Iris pigment epithelial cell (primary cell): ENCODE results near the gene ZDHHC11B.
A peak's percentile ranks its signal among the peaks of the same experiment; 100 is the strongest.

Source experiments
- DNase-seq: peaks from one replicate; pipeline ENCODE4 v3.0.0-alpha.2; 2011; ENCODE audit warnings: low read depth

Gene ZDHHC11B

DNA sequence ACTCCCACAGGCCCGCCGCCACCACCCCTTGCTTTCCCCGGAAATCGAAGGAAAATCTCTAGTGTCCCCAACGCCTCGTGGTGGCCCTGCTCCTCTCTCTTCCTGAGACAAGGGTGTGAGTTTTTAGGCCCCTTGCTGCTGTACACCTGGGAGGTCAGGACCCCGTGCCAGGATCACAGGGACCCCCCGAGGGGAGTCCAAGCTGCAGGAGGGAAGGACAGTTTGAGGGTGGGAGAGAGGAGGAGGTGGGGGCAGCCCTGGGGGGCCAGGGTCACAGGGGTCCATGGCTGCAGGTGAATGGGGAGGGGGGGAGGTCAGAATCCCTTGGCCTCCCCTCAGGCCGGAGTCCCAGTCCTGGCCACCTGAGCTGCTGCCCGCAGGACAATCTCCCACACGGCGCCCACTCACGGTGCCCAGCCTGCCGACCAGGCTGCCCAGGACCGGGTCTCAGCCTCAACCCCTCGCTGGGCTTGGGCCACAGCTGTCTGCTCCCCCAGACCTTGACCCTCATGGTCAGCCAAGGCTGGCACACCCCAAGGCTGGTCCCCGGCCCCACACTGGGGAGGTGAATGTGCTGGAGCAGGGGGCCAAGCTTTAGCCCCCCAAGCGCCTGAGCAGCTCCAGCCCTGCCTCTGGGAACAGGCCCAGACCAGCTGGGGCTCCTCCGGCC, 111.2 kb downstream of the ZDHHC11B start:
- DNase-seq, result no peak

DNA sequence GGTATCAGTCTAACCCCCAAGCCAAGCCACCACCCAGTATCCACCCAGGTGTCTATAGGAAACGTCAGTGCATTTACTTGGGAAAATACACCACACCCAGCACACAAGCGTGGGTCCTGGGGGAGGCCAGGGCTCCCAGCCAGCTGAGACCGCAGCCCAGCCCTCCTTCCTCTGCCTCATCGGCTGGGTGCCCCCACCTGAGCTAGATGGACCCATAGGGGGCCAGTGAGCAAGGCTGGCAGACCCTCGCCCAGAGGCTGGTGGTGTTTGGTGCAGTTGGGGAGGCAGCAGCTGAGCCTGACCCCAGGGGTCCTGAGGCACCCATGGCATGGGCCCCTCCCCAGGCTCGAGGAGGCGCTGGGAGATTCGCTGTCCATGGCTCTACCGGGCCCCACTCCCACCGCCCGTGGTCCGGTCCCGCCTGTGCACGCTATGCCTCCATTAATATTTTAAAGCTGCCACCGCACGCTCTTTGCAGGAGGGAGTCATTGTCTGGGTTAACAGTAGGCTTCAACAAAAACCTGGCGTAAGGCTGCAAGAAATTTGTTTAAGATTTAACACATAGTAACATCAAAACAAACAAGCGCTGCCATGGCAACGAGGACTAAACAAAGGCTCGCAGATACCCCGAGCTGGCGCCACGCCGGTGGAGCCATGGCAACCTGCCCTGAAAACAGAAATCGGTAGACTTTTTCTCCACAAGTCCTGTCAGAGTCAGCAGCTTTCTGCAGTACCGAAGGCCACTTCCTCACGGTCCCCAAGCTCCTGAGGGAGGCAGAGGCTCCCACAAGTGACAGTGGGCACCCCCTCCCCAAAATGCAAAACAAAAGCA, 112.0 kb downstream of the ZDHHC11B start:
- DNase-seq, result peak; percentile 83

DNA sequence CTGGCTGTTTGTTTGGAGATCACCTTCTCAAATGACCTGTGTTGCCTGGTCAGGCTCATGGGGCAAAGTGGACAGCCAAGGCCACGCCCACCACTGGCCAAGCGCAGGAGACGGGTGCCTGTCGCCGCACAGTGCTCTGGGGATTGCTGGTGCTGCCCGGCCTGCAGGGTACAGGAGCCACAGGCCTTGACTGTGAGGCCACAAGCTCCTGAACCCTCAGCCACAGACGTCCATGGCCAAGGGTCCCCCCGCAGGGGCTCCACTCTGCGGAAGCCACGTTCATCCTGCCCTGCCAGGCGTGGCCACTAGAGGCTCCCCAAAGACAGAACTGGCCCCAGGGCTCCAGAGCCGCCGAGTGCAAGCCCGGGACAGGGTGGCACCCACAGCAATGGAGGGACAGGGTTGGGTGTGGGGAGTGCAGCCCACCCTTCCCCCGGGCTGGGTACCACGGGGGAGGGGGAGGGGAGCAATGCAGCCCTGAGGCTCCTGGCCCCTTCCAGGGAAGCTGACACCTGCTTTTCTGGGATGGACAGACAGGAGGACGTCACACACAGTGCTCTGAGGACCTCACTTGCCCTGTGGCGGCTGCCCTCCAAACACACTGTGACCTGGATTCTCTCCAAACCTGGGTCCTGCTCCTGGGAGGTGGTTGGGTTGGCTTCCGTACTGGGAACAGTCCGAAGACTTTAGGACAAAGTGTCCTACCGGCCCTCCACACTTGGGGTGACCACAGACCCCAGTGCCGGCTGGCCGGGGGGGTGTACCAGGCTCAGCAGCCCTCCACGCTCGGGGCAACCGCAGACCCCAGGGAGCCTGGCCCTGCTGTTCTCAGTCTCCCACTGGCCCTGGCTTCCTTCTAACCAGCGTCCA, 112.8 kb downstream of the ZDHHC11B start:
- peak; percentile 44 for DNase-seq

DNA sequence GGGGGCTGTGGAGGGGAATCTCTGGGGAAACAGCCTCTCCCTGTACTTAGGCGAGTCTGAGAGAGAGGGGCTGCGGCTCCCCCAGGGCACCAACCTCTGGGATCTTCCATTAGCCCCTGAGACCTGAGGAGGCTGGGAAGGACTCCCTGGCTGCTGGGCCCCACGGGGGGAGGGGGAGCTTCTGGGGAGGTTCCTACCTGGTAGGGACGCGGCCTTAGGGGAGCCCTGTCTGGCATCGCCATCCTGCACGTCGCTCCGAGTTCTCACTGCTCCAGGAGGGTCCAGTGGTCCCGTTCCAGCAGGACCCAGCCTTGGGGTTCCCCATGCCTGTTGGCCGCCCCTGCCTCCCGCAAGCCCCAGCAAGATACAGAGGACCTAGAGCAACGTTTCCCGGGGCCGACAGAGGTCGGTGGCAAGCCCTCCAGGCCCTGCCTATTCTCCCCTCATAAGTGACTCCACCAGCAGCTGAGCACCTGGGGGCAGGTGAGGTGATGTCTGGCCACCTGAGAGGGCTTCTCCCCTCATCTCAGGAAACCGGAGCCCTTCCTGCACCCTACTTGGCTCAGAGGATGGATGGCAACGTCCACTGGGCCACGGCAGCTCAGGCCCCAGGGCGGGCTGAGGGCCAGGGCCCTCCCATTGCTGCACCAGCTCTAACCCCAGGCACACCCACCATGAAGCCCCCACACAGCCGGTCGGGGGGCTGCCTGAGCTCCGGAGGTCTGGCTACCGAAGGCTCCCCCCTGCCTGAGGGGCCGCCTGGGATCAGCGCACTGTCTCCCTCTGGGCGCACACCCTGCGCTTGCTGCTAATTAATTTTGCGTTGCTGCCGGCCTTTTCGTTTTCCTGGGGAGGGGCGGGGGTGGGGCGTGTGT, 113.9 kb downstream of the ZDHHC11B start:
- DNase-seq, result no peak

DNA sequence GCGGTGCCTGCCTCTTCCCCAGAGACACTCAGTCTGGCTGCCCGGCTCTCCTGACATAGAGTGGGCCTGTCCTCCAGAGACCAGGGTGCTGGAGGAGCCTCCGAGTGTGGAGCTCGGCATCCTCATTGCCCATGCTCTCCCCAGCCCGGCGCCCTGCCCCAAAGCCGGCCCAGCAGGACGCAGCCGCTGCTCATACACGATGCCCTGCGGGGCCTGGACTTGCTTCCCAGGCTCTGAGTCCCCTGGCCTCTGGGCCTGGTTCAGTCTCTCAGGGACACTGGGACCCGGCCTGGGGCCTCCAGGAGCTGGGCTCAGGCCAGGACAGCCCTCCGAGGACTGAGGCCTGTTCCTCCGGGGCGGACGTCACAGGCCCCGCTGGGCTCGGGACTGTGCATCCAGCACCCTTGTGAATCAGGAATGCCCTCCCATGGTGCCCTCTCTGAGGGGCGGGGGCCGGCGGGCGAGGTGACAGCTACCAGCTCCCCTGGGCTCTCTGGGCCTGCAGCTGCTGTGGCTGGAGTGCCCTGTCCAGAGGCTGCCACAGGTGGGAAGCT, 114.6 kb downstream of the ZDHHC11B start:
- no peak for DNase-seq

DNA sequence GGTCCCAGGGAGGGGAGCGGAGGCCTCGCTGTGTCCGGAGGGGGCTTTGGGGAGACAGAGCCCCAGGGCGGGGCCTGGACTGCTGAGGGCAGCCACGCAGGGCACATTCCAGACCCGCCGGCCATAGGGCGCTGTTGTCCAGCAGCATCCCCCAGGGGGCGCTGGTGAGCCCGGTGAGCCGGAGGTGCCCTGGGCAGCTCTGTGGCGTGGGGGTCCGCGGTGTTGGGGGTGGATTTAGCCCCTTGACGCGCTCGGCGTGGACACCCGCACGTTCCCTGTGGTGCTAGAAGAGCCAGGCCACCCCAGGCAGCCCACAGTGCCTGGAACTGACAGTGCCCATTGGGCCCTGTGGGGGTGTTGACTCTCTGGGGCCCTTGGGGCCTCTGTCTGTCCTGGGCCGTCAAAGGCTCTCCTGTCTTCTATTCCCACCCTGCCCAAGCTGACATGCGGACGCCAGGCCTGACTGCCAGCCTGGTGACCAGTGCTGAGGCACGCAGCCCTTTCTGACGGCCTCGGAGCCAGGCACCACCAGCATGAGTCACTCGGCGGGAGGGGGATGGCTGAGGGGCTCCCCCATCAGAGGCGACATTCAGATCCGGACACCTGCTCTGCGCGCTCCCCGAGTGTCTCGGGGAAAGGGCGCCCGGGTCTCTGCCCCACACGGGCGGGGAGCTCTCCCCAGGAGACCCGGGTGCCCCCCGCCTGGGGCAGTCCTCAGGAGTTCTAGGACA, 115.3 kb downstream of the ZDHHC11B start:
- DNase-seq, result peak; percentile 43

DNA sequence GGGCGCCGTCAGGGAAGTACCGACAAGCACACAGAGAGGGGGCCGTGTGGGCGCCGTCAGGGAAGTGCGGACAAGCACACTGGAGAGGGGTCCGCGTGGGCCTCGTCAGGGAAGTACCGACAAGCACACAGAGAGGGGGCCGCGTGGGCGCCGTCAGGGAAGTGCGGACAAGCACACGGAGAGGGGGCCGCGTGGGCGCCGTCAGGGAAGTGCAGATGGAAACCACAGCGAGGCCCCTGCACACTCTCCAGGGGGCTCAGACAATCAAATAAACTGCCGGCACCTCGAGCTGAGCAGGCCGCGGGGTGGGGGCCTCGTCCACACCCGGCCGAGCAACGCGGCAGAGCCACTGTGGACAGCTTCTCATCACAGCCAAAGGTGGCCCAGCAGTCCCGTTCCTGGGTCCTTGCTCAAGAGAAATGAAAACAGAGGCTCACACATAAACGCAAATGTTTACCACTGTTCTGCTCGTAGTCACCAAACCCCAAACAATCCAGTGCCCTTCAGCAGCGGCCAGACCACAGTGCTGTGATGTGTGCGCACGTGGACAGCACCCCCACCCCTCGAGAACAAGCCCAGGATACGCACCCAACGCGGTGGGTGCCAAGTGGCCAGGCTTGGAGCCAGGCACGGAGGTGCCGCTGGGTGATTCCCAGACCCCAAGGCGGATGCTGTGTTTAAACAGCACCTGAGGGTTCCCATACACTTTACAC, 116.1 kb downstream of the ZDHHC11B start:
- no peak for DNase-seq

DNA sequence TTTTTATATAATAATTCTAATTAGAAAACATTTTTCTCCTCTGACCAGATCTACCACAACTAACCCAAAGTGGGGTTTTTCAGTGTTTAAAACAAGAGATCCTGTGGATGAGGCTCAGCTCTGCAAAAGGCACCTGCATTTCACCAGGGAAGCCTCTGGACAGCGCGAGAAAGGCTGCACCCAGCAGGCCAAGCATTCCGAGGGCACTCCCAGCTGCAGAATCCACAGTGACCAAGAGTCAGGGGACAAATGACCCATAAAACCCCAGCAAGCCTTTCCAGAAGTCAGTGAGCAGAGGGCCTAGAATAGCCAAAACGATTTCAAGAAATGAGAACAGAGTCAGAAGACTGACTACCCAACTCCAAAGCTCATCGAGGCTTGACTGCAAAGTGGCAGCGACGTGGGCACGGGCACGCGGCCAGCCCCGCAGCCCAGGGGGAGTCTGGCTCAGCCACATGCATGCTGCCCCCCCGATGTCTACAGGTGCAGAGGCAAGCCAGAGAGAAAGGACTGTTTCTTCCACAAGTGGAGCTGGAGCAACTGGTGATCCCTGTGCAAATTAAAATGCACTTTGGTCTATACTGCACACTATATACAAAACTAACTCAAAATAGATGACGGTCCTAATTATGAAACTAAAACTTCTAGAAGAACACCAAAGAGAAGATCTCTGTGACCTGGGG, 117.6 kb downstream of the ZDHHC11B start:
- no peak for DNase-seq

DNA sequence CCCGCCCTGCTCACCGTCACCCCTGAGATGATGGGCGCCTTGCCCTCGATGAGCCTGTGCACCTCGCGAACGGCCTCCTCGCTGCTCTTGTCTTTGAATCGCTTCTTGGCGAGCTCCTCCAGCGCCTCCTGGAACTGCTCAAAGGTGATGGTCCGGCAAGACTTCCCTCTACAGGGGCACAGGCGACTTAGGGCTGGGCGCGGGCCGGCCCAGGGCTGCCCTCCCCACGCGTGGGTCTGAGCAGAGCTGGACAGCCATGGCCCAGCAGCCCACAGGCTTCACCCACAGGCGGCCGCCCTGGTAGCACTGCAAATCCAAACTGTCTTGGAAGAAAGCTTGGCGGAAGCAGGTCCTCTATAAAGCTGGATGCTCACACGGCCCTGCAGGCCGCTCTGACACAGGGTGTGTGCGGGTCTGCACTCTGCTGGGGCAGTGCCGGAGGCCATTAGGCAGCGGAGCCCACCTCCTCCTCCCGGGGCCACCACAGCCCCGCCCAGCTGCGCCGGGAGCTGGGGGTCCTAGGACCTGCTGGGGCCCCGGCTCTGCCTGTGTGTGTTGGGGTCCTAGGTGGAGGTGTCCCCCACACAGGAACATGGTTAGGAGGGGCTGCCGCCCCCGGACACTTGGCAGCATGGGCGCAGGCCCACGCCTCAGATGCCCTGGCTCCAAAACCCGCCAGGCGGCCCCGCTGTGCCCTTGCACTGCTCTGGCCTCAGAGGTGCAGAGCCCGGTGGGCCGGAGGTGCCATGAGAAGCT, 118.4 kb downstream of the ZDHHC11B start:
- DNase-seq, result no peak

DNA sequence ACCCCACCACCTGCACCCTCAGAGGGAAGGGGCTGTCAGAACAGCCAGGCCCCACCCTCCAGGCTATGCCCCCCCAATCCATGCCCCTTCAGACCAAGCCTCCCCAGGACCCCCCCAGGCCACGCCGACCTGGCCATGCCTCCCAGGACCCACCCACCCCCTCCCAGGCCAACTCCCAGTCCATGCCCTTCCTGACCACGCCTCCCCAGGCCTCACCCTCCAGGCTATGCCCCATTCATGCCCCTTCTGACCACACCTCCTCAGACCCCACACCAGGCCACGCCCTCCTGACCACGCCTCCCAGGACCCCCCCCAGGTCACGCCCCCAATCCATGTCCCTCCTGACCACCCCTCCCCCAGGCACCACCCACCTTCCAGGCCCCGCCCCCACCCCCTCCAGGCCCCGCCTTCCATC, 119.0 kb downstream of the ZDHHC11B start:
- no peak for DNase-seq

DNA sequence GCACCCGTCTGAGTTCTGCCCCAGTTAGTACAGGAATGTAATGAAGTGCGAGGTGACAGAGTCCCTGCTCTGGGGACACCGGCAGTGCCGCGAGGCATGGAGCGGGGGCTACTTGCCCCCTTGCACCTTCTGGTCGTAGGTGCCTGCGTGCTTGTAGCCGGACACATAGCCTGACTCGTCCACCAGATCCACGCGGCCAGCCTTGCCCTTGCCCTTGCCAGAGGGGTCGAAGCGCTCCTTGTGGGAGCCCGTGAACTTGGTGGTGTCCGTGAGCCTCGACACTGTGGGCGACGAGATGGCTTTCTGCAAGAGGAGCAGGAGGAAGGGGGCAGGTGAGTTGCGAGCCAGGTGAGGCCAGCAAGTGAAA, 119.6 kb downstream of the ZDHHC11B start:
- DNase-seq, result no peak

DNA sequence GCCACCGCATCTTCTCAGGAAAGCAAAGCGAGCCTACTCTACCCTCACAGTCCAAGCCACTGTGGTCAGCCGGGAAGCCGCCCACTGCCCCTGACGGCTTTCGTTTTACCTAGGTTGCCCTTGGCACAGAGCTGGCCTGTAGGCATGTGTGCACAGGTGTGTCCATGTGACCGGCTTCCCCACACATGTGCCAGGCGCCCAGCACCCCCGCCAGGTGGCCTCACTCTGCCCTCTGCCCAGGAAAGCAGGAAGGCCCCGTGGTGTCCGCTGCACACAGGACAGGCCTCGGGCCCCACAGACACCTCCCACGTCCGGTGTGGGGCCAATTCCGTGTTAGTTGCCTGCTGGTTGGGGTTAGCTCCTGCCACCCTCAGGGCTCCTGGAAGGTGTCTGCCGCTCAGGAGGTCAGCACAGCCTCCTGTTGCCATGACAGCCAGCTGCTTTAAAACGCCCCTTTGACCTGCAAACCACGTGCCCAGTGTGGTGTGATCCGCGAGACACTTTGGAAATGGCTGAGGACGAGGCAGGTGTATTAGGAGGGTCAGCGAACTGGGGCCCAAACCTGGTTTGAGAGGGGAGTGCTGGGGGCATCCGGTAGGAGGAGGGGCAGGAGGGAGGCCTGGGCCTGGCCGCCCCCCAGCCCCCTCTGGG, 120.1 kb downstream of the ZDHHC11B start:
- DNase-seq, result no peak

DNA sequence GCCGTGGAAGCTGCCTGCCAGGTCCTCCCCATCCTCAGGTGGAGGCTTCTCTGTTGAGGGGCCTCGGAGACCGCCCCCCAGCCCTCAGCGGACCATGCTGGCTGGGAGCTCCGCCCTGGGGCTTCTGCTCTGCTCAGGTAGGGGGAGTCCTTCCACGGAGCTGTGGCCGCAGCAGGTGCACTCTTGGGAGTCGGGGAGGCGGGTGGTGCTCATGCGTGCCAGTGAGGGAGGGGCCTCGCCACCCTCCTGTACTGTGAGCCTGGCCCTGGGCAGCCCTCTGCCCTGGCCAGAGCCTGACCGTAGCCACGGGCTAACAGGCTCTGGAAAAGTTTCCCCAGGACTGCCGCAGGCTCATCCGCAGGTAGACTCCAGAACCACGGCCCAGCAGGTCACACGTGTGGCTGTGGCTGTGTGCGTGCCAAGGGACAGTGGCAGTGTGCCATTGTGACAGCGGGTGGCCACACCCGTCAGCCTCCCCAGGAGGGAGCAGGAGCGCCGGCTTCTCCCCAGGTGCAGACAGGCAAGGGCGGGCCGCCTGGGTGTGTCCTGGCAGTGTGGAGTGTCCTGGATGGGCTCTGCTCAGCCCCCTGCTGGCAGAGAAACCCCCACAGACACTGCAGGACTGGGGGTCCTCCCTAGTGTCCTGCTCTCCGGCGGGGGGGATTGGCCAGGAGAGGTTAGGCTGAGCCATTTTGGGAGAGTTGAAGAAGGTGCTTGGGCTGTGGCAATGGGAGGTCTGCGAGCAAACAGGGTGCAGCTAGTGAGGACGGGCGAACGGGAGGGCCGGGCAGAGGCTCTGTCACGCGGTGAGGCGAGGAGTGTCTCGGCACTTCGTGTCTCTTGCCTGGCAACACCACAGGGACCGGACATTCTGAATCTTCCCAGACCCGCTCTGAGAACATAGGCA, 120.8 kb downstream of the ZDHHC11B start:
- no peak for DNase-seq

DNA sequence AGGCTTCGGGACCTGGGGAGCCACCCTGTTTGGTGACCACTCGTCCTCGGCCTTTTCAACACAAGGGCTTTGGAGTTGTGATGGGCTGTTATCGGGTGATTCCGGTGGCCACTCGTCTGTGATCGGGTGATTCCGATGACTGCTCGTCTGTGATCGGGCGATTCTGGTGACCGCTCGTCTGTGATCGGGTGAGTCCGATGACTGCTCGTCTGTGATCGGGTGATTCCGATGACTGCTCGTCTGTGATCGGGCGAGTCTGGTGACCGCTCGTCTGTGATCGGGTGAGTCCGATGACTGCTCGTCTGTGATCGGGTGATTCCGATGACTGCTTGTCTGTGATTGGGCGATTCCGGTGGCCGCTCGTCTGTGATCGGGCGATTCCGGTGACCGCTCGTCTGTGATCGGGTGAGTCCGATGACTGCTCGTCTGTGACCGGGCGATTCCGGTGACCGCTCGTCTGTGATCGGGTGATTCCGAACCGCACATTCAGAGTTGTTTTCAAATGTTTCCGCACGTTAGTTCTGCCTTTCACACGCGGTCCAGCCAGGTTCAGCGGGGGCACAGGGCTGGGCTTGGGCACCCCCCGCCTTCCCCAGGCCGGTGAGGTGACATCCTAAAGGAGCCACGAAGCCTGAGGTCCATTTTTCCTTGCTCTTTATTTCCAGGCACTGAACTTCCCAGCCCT, 121.6 kb downstream of the ZDHHC11B start:
- DNase-seq, result no peak

DNA sequence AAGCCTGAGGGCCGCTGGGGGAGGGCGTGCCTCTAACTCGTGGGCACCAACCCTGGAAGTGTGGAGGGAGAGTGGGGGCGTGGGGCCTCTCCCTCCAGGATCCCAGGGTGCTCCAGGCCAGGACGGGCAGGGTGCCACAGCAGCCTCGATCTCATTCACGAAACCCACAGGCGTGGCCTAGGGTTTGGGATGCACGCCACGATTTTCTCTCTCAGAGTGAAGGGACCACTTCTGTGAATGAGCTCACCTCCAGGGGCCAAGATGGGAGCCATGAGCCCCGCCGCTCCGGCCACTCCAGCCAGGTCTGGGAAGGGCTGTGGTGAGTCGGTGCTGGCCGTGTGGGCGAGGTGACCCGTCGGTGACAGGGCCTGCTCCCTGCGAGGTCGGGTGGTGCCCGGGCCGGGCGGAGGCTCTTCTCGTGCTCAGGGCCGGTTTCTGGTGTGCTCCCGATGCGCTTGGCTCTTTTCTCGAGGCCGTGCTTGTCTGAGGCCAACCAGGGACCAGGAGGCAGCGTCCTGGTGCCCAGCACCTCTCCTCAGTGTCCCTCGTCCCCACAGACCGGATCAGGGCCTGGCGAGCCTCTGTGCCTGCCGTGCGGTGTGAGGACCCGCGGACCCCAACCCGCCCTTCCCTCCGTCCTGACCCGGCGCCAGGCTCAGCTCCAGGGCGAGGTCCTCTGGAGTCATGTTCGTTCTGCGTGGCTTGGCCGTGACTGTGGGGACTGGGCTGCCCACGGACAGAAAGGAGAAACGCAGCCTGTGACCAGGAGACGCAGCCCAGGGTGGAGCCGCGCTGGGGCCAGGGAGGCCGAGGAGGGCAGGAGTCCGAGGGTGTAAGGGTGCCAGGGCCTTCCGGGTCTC, 122.4 kb downstream of the ZDHHC11B start:
- no peak for DNase-seq
